Caco-2 (cell line): ENCODE data around the gene CDKN2B-AS1. TPM values are rescaled to one million over a fixed set of nuclear protein-coding genes. Genes with fewer than 3 reads are reported as not detected.

Experiments used
- BruUV-seq: library from RNA; stranded (reverse); fragments of 400-500 nt; replicated peaks from 2 replicates; lab custom pipeline; 2021; lab: Mats Ljungman, UMichigan
- CTCF ChIA-PET: fragments of 300-600 bp; sonication (Branson Sonifier 250); formaldehyde crosslinking; loops from one replicate; lab custom pipeline; 2022; ENCODE audit warnings: antibody characterized with exemption; lab: Charles Lee
- POLR2A ChIA-PET: fragments of 300-600 bp; sonication (Branson Sonifier 250); formaldehyde crosslinking; loops from one replicate; lab custom pipeline; 2022; ENCODE audit warnings: antibody characterized with exemption; lab: Charles Lee
- DNase-seq, 2 experiments: peaks; one replicate each; pipeline versions ENCODE4 v3.0.0 to v3.0.0-alpha.2; 2020 to 2022
- H3K27me3 ChIP-seq: replicated peaks from 2 replicates; pipeline ENCODE4 v1.6.0; 2011; ENCODE audit warnings: low read length; ENCODE audit not compliant: control insufficient read depth, insufficient read depth
- H3K36me3 ChIP-seq: 2 replicates; pipeline ENCODE4 v1.5.1; 2011; ENCODE audit warnings: low read length; ENCODE audit not compliant: control insufficient read depth, insufficient read depth
- H3K4me1 ChIP-seq: fragments of 250-450 bp; sonication (Bioruptor Pico); 2 replicates; pipeline ENCODE4 v1.5.1; 2020; ENCODE audit warnings: mild to moderate bottlenecking
- H3K4me3 ChIP-seq: 2 replicates; pipeline ENCODE4 v1.5.1; 2011; ENCODE audit warnings: low read depth, mild to moderate bottlenecking, control low read depth, low read length
- H3K9me3 ChIP-seq: fragments of 250-450 bp; sonication (Bioruptor Pico); 2 replicates; pipeline ENCODE4 v1.5.1; 2020; ENCODE audit warnings: mild to moderate bottlenecking, moderate library complexity
- H3K27ac Mint-ChIP-seq: one replicate; pipeline ENCODE4 v1.8.0; 2022; ENCODE audit warnings: mixed read lengths; ENCODE audit not compliant: unreplicated experiment
- H3K27me3 Mint-ChIP-seq: one replicate; pipeline ENCODE4 v1.8.0; 2022; ENCODE audit warnings: mixed read lengths; ENCODE audit not compliant: insufficient read depth, unreplicated experiment
- H3K36me3 Mint-ChIP-seq: one replicate; pipeline ENCODE4 v1.8.0; 2022; ENCODE audit warnings: mild to moderate bottlenecking, mixed read lengths; ENCODE audit not compliant: insufficient read depth, unreplicated experiment
- H3K4me1 Mint-ChIP-seq: one replicate; pipeline ENCODE4 v1.8.0; 2022; ENCODE audit warnings: low read depth, mixed read lengths; ENCODE audit not compliant: unreplicated experiment
- H3K4me3 Mint-ChIP-seq: one replicate; pipeline ENCODE4 v1.8.0; 2022; ENCODE audit warnings: mild to moderate bottlenecking, moderate library complexity, mixed read lengths; ENCODE audit not compliant: unreplicated experiment
- H3K9me3 Mint-ChIP-seq: one replicate; pipeline ENCODE4 v1.8.0; 2022; ENCODE audit warnings: mixed read lengths; ENCODE audit not compliant: unreplicated experiment
- intact Hi-C: fragments of 100-400 bp; cut with micrococcal nuclease; formaldehyde crosslinking; loops from one replicate; pipeline ENCODE4 v1.10.0; 2022; ENCODE audit not compliant: unreplicated experiment
- total RNA-seq: library from RNA; stranded (reverse); gene quantifications from 2 replicates; pipeline ENCODE4 v1.2.3, GENCODE V29; 2022
- TF ChIP-seq, protein P1 (sequence below), 2 experiments: fragments of 200-600 bp in 1 of 2; IDR thresholded peaks; 1 replicate in 1 of 2; 2 replicates in 1 of 2; pipeline versions ENCODE4 v1.5.1 to v1.8.0; 2011 to 2022; ENCODE audit warnings: antibody characterized with exemption in 1 of 2, control low read depth in 1 of 2, inconsistent platforms in 1 of 2, low read depth in 1 of 2, low read length in 1 of 2, mild to moderate bottlenecking in 1 of 2, moderate library complexity in 1 of 2; ENCODE audit not compliant: insufficient read depth in 1 of 2, severe bottlenecking in 1 of 2, unreplicated experiment in 1 of 2

Gene CDKN2B-AS1
- total RNA-seq, 1 experiment from 2014 or later, result 1.2 TPM

DNA sequence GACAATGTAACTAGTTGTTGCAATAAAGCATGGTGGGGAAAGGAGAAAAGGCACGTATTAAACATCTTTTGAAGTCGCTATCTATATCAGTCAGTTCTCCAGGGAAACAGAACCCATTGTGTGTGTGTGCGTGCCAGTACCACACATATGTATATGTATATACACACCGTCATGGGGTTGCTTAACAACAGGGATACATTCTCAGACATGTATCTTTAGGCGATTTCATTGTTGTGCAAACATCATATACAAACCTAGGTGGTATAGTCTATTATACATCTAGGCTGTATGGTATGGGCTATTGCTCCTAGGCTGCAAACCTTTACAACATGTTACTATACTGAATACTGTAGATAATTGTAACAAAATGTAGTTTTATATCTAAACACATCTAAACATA lies 2.3 kb downstream of the CDKN2B-AS1 start:
- no peak for DNase-seq
- H3K9me3 ChIP-seq, result no peaks in the 10 kb centered on the region
- Mint-ChIP-seq H3K27ac (no peak overlapping the region), H3K9me3 (no peaks in the 10 kb centered on the region), H3K36me3 (peaks cover 6% of the 10 kb centered on the region), H3K4me1 (peaks cover 9% of the 10 kb centered on the region), H3K27me3 (no peaks in the 10 kb centered on the region), H3K4me3 (no peak overlapping the region)
- no peaks in the 10 kb centered on the region for H3K27me3 ChIP-seq
- H3K36me3 ChIP-seq, result no peaks in the 10 kb centered on the region
- no TSS peak for BruUV-seq
- POLR2A ChIA-PET, result interaction anchor here (1.0 kb wide), 1 partner anchor 12 kb away, joined by 3 read pairs; the partner anchor contains the start of gene CDKN2B
- intact Hi-C loops, result no loop called here
- H3K4me1 ChIP-seq, result peaks cover 3% of the 10 kb centered on the region; the same call in 1 of the 2 replicates
- TF ChIP-seq, protein P1, sequence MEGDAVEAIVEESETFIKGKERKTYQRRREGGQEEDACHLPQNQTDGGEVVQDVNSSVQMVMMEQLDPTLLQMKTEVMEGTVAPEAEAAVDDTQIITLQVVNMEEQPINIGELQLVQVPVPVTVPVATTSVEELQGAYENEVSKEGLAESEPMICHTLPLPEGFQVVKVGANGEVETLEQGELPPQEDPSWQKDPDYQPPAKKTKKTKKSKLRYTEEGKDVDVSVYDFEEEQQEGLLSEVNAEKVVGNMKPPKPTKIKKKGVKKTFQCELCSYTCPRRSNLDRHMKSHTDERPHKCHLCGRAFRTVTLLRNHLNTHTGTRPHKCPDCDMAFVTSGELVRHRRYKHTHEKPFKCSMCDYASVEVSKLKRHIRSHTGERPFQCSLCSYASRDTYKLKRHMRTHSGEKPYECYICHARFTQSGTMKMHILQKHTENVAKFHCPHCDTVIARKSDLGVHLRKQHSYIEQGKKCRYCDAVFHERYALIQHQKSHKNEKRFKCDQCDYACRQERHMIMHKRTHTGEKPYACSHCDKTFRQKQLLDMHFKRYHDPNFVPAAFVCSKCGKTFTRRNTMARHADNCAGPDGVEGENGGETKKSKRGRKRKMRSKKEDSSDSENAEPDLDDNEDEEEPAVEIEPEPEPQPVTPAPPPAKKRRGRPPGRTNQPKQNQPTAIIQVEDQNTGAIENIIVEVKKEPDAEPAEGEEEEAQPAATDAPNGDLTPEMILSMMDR (IDR thresholded peaks at IDR 0.05; ENCODE audit: insufficient read depth in 1 of 2, low read depth in 1 of 2, low read length in 1 of 2, severe bottlenecking in 1 of 2, unreplicated experiment in 1 of 2), result no peak
- no peak overlapping the region for H3K4me3 ChIP-seq
- CTCF ChIA-PET, result no interaction called here

GRCh38 chr9:21997480-21997879 lies 2.9 kb downstream of the CDKN2B-AS1 start:
- peaks cover 6% of the 10 kb centered on the region for H3K36me3 Mint-ChIP-seq
- no peaks in the 10 kb centered on the region for H3K9me3 ChIP-seq
- no peaks in the 10 kb centered on the region for H3K27me3 ChIP-seq
- H3K36me3 ChIP-seq, result no peaks in the 10 kb centered on the region
- POLR2A ChIA-PET, result no interaction called here
- H3K9me3 Mint-ChIP-seq, result no peaks in the 10 kb centered on the region
- no peaks in the 10 kb centered on the region for H3K27me3 Mint-ChIP-seq
- intact Hi-C loops, result no loop called here
- H3K27ac Mint-ChIP-seq, result no peak overlapping the region
- H3K4me1 Mint-ChIP-seq, result peaks cover 9% of the 10 kb centered on the region
- CTCF ChIA-PET, result no interaction called here
- no peak overlapping the region for H3K4me3 Mint-ChIP-seq
- TF ChIP-seq, protein P1 (IDR thresholded peaks at IDR 0.05; ENCODE audit: insufficient read depth in 1 of 2, low read depth in 1 of 2, low read length in 1 of 2, severe bottlenecking in 1 of 2, unreplicated experiment in 1 of 2), result no peak
- no TSS peak for BruUV-seq
- DNase-seq, result no peak
- H3K4me1 ChIP-seq, result peaks cover 3% of the 10 kb centered on the region; the same call in 1 of the 2 replicates
- no peak overlapping the region for H3K4me3 ChIP-seq

DNA sequence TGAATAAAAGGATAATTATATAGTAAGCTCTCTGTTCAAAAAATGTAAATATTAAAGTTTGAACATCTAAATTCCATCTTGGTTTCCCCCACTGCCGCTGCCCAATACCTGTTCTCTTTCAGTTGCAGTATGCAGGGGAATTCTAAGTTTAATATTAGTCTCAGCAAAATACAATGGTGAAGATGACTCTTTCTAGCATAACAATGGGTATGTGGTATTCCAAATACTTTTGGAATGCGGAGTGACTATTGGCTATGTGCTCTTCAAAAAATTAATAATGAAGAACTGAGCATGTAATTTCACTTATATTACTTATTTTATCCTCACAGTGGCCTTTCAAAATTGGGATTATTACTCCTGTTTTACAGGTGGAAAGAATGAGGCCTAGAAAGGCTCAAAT lies 3.4 kb downstream of the CDKN2B-AS1 start:
- H3K27me3 ChIP-seq, result no peaks in the 10 kb centered on the region

More for the DNA sequence above, 3.4 kb downstream of the CDKN2B-AS1 start:
- Mint-ChIP-seq H3K9me3 (no peaks in the 10 kb centered on the region), H3K4me1 (peaks cover 9% of the 10 kb centered on the region), H3K4me3 (no peak overlapping the region), H3K27ac (no peak overlapping the region), H3K27me3 (no peaks in the 10 kb centered on the region), H3K36me3 (peaks cover 6% of the 10 kb centered on the region)
- ChIA-PET POLR2A (no interaction called here), CTCF (no interaction called here)
- H3K4me1 ChIP-seq, result peaks cover 3% of the 10 kb centered on the region; the same call in 1 of the 2 replicates
- DNase-seq, result no peak
- H3K36me3 ChIP-seq, result no peaks in the 10 kb centered on the region
- TF ChIP-seq, protein P1 (IDR thresholded peaks at IDR 0.05; ENCODE audit: insufficient read depth in 1 of 2, low read depth in 1 of 2, low read length in 1 of 2, severe bottlenecking in 1 of 2, unreplicated experiment in 1 of 2), result no peak
- no peaks in the 10 kb centered on the region for H3K9me3 ChIP-seq
- H3K4me3 ChIP-seq, result no peak overlapping the region
- intact Hi-C loops, result no loop called here
- BruUV-seq, result no TSS peak
